ENCODE measurements around the gene CCDC137. TPM values are rescaled to one million over a fixed set of nuclear protein-coding genes. Genes with fewer than 3 reads are reported as not detected.

Gene CCDC137
- polyA plus RNA-seq, 1 donor from 2014 or later: 12.2 TPM

DNA sequence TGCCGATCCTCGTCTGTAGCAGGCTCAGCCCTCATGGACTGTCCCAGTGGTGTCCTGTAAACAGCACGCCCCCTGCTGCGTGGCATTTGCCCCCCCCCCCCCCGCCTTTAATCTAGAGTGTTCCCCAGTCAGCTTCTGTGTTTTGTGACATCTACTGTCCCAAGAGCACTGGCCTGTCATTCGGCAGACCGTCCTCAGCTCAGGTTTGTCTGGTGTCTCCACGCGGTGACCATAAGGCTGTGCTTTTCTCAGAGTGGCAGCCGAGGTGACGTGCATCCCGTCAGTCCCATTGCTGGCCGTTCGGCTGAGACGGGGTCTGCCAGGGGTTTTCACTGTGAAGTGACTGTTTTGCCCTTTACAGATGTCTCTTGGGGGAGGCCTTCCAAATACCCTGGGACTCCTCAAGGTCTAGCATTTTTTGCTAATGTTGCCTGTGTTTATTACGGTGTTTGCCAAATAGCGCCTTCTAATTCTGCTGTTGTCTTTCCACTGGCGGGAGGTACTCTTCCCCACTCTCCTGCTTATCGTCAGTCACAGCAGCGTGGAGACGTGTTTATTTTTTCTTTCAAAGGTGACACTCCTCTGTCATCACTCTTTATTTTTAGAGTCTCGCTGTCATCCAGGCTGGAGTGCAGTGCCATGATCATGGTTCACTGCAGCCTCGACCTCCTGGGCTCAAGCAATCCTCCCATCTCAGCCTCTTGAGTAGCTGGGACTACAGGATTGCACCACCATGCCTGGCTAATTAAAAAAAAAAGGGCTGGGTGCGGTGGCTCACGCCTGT, 30.9 kb downstream of the CCDC137 start:
- H3K4me3 ChIP-seq (ENCODE audit: low read length): no peak overlapping the region
- H3K79me2 ChIP-seq (replicated peaks; ENCODE audit: insufficient read depth, low read length): peaks cover 7% of the 10 kb centered on the region
- H3K9ac ChIP-seq (ENCODE audit: low read length): no peak overlapping the region
- H2AFZ ChIP-seq (ENCODE audit: low read depth, low read length): no peak overlapping the region
- TF ChIP-seq TAF1 (IDR thresholded peaks at IDR 0.05; ENCODE audit: low read depth): no peak
- TF ChIP-seq POLR2AphosphoS5 (IDR thresholded peaks at IDR 0.05): no peak
- no peak for TF ChIP-seq EP300 (conservative IDR thresholded peaks at IDR 0.05; ENCODE audit: poor library complexity, severe bottlenecking)
- TF ChIP-seq MXI1 (conservative IDR thresholded peaks at IDR 0.05; ENCODE audit: poor library complexity, severe bottlenecking): no peak
- TF ChIP-seq, protein P1, sequence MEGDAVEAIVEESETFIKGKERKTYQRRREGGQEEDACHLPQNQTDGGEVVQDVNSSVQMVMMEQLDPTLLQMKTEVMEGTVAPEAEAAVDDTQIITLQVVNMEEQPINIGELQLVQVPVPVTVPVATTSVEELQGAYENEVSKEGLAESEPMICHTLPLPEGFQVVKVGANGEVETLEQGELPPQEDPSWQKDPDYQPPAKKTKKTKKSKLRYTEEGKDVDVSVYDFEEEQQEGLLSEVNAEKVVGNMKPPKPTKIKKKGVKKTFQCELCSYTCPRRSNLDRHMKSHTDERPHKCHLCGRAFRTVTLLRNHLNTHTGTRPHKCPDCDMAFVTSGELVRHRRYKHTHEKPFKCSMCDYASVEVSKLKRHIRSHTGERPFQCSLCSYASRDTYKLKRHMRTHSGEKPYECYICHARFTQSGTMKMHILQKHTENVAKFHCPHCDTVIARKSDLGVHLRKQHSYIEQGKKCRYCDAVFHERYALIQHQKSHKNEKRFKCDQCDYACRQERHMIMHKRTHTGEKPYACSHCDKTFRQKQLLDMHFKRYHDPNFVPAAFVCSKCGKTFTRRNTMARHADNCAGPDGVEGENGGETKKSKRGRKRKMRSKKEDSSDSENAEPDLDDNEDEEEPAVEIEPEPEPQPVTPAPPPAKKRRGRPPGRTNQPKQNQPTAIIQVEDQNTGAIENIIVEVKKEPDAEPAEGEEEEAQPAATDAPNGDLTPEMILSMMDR (IDR thresholded peaks at IDR 0.05; ENCODE audit: poor library complexity, severe bottlenecking): no peak
- TF ChIP-seq SMC3 (conservative IDR thresholded peaks at IDR 0.05; ENCODE audit: poor library complexity): no peak
- TF ChIP-seq RAD21 (conservative IDR thresholded peaks at IDR 0.05): no peak
- TF ChIP-seq, protein P2, sequence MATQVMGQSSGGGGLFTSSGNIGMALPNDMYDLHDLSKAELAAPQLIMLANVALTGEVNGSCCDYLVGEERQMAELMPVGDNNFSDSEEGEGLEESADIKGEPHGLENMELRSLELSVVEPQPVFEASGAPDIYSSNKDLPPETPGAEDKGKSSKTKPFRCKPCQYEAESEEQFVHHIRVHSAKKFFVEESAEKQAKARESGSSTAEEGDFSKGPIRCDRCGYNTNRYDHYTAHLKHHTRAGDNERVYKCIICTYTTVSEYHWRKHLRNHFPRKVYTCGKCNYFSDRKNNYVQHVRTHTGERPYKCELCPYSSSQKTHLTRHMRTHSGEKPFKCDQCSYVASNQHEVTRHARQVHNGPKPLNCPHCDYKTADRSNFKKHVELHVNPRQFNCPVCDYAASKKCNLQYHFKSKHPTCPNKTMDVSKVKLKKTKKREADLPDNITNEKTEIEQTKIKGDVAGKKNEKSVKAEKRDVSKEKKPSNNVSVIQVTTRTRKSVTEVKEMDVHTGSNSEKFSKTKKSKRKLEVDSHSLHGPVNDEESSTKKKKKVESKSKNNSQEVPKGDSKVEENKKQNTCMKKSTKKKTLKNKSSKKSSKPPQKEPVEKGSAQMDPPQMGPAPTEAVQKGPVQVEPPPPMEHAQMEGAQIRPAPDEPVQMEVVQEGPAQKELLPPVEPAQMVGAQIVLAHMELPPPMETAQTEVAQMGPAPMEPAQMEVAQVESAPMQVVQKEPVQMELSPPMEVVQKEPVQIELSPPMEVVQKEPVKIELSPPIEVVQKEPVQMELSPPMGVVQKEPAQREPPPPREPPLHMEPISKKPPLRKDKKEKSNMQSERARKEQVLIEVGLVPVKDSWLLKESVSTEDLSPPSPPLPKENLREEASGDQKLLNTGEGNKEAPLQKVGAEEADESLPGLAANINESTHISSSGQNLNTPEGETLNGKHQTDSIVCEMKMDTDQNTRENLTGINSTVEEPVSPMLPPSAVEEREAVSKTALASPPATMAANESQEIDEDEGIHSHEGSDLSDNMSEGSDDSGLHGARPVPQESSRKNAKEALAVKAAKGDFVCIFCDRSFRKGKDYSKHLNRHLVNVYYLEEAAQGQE (IDR thresholded peaks at IDR 0.05; ENCODE audit: borderline replicate concordance): no peak
- TF ChIP-seq EZH2 (IDR thresholded peaks at IDR 0.05; ENCODE audit: borderline replicate concordance, insufficient read depth, low read length, poor library complexity, severe bottlenecking): no peak
- H3K27ac ChIP-seq (ENCODE audit: low read length): no peak overlapping the region
- H3F3A ChIP-seq (ENCODE audit: insufficient read depth, low read length, poor library complexity, severe bottlenecking): no peaks in the 10 kb centered on the region
- H3K9me3 ChIP-seq (ENCODE audit: low read length): no peaks in the 10 kb centered on the region
- no peak overlapping the region for H3K4me2 ChIP-seq (ENCODE audit: low read length)
- H3K27me3 ChIP-seq (ENCODE audit: insufficient read depth, low read depth, low read length): no peaks in the 10 kb centered on the region
- no peaks in the 10 kb centered on the region for H3K9me2 ChIP-seq (ENCODE audit: insufficient read depth, low read length)
- no peaks in the 10 kb centered on the region for H4K20me1 ChIP-seq (ENCODE audit: insufficient read depth)
- peaks cover 5% of the 10 kb centered on the region for H3K36me3 ChIP-seq (ENCODE audit: insufficient read depth, low read length)

DNA sequence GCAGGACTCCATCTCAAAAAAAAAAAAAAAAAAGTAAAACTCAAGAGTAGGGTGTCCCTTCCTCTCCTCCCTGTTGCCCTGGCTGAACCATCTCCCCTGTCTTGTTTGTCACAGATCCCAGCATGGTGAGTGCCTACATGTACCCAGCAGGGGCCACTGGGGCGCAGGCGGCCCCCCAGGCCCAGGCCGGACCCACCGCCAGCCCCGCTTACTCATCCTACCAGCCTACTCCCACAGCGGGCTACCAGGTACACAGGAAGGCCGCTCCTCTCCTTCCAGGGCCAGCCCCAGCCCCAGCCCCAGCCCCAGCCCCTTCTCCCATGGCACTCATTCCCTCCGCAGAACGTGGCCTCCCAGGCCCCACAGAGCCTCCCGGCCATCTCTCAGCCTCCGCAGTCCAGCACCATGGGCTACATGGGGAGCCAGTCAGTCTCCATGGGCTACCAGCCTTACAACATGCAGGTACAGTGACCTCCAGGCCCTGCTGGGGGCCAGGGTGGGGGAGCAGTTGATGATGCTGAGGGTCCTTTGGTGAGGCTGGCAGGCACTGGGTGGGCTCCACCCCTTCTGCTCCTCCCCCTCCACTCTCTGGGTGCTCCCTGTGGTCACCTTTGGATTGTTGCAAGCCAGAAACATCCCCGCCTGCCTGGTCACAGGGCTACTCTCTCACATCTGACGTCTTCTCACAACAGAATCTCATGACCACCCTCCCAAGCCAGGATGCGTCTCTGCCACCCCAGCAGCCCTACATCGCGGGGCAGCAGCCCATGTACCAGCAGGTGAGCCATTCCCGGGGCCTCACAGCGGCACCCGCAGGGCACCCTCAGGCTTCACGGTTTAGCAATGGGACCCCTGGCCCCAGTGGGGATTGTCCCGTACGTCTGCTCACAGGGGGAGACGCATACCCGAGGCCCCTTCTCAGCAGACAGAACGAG, 34.1 kb downstream of the CCDC137 start:
- no peak overlapping the region for H3K9ac ChIP-seq (ENCODE audit: low read length)
- no peaks in the 10 kb centered on the region for H3K27me3 ChIP-seq (ENCODE audit: insufficient read depth, low read depth, low read length)
- no peak overlapping the region for H2AFZ ChIP-seq (ENCODE audit: low read depth, low read length)
- no peaks in the 10 kb centered on the region for H3K9me3 ChIP-seq (ENCODE audit: low read length)
- H3K79me2 ChIP-seq (replicated peaks; ENCODE audit: insufficient read depth, low read length): peaks cover 25% of the 10 kb centered on the region
- peaks cover 5% of the 10 kb centered on the region for H3K36me3 ChIP-seq (ENCODE audit: insufficient read depth, low read length)
- no peaks in the 10 kb centered on the region for H3F3A ChIP-seq (ENCODE audit: insufficient read depth, low read length, poor library complexity, severe bottlenecking)
- no peak overlapping the region for H3K4me2 ChIP-seq (ENCODE audit: low read length)
- H3K4me3 ChIP-seq (ENCODE audit: low read length): no peak overlapping the region
- H3K9me2 ChIP-seq (ENCODE audit: insufficient read depth, low read length): no peaks in the 10 kb centered on the region
- TF ChIP-seq EP300 (conservative IDR thresholded peaks at IDR 0.05; ENCODE audit: poor library complexity, severe bottlenecking) (no peak), POLR2AphosphoS5 (IDR thresholded peaks at IDR 0.05) (no peak), TAF1 (IDR thresholded peaks at IDR 0.05; ENCODE audit: low read depth) (no peak)
- TF ChIP-seq, protein P2 (IDR thresholded peaks at IDR 0.05; ENCODE audit: borderline replicate concordance): no peak
- H3K27ac ChIP-seq (ENCODE audit: low read length): no peak overlapping the region
- H4K20me1 ChIP-seq (ENCODE audit: insufficient read depth): no peaks in the 10 kb centered on the region
